ENCODE measurements around the gene MRPL39.

The MRPL39 gene

GRCh38 chr21:25561668-25562641, 45.3 kb downstream of the MRPL39 start:
- CTCF ChIA-PET, result interaction anchor here (1.0 to 1.9 kb wide), 10 partner anchors 9 to 141 kb away, joined by 3 to 5 read pairs (median 4); no protein-coding TSS in a partner anchor
- TF ChIP-seq CTCF (IDR thresholded peaks at IDR 0.05; ENCODE audit: control extremely low read depth, extremely low read depth, low read depth, missing control alignments), result peak; percentile 35
- POLR2A ChIA-PET, result interaction anchor here (0.6 to 1.5 kb wide), 7 partner anchors 20 to 1368 kb away, joined by 3 to 7 read pairs (median 4); no protein-coding TSS in a partner anchor
- peak; percentile 66 for DNase-seq (ENCODE audit: extremely low spot score)

GRCh38 chr21:25560891-25561290, 46.4 kb downstream of the MRPL39 start:
- ChIA-PET POLR2A (no interaction called here), CTCF (interaction anchor here (1.0 to 1.9 kb wide), 6 partner anchors 12 to 140 kb away, joined by 3 to 4 read pairs (median 4); no protein-coding TSS in a partner anchor)
- no peak for DNase-seq (ENCODE audit: extremely low spot score)
- no peak for TF ChIP-seq CTCF (IDR thresholded peaks at IDR 0.05; ENCODE audit: control extremely low read depth, extremely low read depth, low read depth, missing control alignments)

GRCh38 chr21:25560271-25560685, 47.0 kb downstream of the MRPL39 start:
- no peak for TF ChIP-seq CTCF (IDR thresholded peaks at IDR 0.05; ENCODE audit: control extremely low read depth, extremely low read depth, low read depth, missing control alignments)
- POLR2A ChIA-PET, result no interaction called here
- CTCF ChIA-PET, result interaction anchor here (0.6 to 1.9 kb wide), 7 partner anchors 12 to 137 kb away, joined by 3 to 4 read pairs (median 4); no protein-coding TSS in a partner anchor
- no peak for DNase-seq (ENCODE audit: extremely low spot score)

- DNase-seq (ENCODE audit: extremely low spot score), result no peak
- POLR2A ChIA-PET, result no interaction called here
- TF ChIP-seq CTCF (IDR thresholded peaks at IDR 0.05; ENCODE audit: control extremely low read depth, extremely low read depth, low read depth, missing control alignments), result no peak
- CTCF ChIA-PET, result interaction anchor here (0.6 to 1.2 kb wide), 7 partner anchors 9 to 137 kb away, joined by 3 to 4 read pairs (median 4); no protein-coding TSS in a partner anchor
Observed at GRCh38 chr21:25559746-25560145, 47.5 kb downstream of the MRPL39 start.

GRCh38 chr21:25558123-25558522, 49.2 kb downstream of the MRPL39 start:
- no peak for DNase-seq (ENCODE audit: extremely low spot score)
- ChIA-PET CTCF (interaction anchor here (1.2 kb wide), 1 partner anchor 10 kb away, joined by 4 read pairs; no protein-coding TSS in a partner anchor), POLR2A (no interaction called here)
- TF ChIP-seq CTCF (IDR thresholded peaks at IDR 0.05; ENCODE audit: control extremely low read depth, extremely low read depth, low read depth, missing control alignments), result no peak

GRCh38 chr21:25557180-25557579, 50.1 kb downstream of the MRPL39 start:
- ChIA-PET POLR2A (no interaction called here), CTCF (no interaction called here)
- DNase-seq (ENCODE audit: extremely low spot score), result no peak
- no peak for TF ChIP-seq CTCF (IDR thresholded peaks at IDR 0.05; ENCODE audit: control extremely low read depth, extremely low read depth, low read depth, missing control alignments)
